Occipital lobe (tissue), 2 donors: ENCODE results near the gene GULP1. TPM values are rescaled to one million over a fixed set of nuclear protein-coding genes. Genes with fewer than 3 reads are reported as not detected.
"Not testable (repeated sequence)": the region's sequence is repeated elsewhere in the genome, so short reads cannot be mapped to it uniquely, and the experiment has no call there.

Experiments used
- DNase-seq: peaks from one replicate; lab custom pipeline; 2025; lab: John Stamatoyannopoulos, UW
- total RNA-seq: library from RNA; depleted of rRNA; stranded (reverse); fragments of >200 nt; gene quantifications from one replicate; pipeline ENCODE4 v1.2.3, GENCODE V29; 2014

GULP1 gene
- total RNA-seq, 1 donor from 2014 or later: 117 TPM

GRCh38 chr2:188526701-188527100 is 235.0 kb downstream of the GULP1 start:
- no peak for DNase-seq

GRCh38 chr2:188527141-188527540 is 235.5 kb downstream of the GULP1 start:
- no peak for DNase-seq

DNA sequence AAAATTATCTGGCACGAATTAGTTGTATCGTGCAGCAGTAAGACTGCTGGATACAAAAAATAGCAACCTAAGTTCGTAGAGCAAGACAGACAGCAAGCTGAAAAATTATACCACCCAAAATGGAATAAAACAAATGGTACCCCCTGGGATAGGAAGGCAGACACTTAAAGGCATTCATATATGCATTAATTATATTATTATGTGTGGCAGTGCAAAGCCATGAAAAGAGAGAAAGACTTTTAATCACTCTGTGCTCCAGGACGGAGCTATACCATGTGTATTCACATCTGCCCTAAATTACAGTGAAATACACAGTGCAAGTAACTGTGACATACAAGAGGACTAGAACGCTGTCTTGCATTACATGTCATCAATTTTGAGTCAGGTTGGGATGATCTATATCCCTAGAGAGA is 235.9 kb downstream of the GULP1 start:
- no peak for DNase-seq

DNA sequence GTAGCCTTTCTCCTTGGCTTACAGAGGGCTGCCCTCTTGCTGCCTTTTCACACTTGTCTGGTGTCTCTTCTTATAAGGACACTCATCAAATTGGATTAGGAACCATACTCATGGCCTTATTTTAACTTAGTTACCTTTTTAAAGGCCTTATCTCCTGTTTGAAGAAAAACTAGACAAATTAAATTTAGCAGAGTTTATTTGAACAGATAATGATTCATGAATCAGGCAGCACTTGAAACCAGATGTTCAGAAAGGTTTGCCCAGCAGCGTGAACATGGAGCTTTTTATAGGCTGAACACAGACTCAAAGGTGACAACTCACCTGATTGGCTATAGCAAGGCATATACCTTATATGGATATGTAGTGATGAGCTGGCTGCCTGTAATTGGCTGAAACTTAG is 238.0 kb downstream of the GULP1 start:
- no peak for DNase-seq

- DNase-seq: no peak
Measured at GRCh38 chr2:188534875-188535274, 243.2 kb downstream of the GULP1 start.

DNA sequence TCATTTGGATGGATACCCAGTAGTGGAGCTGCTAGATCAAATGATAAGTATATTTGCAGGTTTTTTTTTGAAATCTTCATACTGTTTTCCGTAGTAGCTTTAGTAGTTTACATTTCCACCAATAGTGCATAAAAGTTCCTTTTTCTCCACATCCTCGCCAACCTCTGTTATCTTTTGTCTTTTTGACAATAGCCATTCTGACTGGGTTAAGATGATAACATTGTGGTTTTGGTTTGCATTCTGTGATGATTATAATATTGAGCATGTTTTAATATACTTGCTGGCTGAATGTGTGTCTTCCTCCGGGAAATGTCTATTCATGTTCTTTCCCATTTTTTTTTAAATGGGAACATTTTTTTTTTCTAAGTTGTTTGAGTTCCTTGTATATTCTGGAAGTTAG is 260.0 kb downstream of the GULP1 start:
- DNase-seq: no peak

- no peak for DNase-seq
Measured at GRCh38 chr2:188557081-188557480, 265.4 kb downstream of the GULP1 start.

GRCh38 chr2:188559455-188559854 is 267.8 kb downstream of the GULP1 start:
- DNase-seq: not testable (repeated sequence)

DNA sequence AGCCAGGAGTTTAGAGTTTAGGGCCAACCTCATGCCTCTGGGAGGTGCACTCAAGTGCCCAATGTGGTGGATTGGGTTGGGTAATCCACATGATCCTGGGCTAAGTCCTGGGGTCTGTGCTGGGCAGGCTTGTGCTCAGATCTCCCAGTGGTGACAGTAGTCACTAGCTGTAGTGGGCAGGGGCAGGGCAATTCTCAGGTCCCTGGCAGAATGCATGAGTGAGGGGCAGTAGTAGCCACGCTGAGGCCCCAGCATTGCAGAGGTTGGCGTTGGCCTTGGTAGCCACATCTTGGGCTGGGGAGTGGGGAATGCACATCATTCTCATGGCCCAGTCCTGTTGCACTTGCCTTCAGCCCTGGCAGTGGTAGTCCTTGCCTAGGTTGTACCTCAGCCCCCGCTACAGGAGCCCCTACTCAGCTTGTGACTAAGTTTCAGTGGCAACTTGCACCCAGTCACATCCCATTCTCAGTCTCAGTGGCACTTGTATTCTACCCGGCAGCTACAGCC is 269.9 kb downstream of the GULP1 start:
- no peak for DNase-seq

DNA sequence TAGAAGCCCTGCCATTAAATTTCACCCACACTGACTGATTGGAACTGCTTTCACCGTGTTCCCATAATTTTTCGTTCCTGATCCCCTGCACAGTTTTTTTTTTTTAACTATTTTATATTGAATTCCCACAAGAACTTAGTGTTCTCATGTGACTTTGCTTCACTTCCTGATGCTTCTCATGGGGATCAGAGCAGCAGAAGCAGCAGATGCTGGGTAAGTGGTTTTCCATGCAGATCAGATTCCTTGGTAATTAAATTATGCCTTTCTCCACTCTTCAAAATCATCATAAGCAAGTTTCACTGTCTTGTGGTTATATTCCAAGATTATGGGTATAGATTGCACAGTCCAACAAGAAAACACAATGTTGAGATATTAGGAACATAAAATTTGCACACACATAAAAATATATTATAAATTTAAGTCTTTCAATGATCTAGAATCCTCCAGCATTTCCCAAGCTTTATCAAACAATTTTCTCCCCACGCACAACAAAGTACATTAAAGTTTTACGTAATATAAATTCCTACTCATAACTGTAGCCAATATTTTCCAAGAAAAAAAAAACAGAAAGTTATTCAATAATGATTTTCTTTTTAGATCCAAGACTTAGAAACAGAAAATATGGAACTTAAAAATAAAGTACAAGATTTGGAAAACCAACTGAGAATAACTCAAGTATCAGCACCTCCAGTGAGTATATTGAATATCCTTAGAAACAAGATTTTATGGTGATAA is 277.9 kb downstream of the GULP1 start:
- DNase-seq: no peak

- DNase-seq: no peak
Measured at GRCh38 chr2:188570370-188570769, 278.7 kb downstream of the GULP1 start.

DNA sequence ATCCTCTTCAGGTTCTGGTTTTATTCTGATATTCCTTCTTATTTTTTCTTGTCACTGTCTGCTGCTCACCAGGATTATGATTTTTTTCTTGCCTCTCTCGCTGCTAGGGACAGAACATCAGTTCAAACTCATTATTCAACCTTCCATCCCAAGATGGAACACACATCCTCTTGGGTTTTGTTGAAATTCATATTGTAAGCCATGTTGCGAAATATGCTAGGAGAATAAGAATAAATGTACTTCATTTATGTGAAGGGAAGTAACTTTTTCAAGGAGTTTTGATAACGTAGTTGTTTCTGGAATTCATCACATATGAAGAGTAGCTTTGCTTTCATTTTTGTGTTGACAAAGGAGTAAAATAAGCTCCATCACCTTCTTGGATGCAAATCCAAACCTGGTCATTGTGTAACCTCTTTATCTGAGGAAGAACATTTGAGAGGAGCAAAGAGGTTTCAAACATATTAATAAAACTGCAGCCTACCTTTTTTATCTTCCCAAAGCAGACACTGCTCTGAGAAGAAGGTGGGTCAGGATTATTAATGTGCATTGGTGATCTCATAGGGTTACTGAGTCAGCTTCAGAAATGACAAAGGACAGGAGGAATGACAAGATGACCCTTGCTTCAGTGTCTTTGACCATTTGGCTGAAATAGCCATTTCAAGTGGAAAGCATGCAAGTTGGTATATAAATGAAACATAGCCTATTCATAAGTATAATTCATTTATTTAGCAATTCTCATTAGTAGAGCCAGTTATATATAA is 280.0 kb downstream of the GULP1 start:
- DNase-seq: no peak

DNA sequence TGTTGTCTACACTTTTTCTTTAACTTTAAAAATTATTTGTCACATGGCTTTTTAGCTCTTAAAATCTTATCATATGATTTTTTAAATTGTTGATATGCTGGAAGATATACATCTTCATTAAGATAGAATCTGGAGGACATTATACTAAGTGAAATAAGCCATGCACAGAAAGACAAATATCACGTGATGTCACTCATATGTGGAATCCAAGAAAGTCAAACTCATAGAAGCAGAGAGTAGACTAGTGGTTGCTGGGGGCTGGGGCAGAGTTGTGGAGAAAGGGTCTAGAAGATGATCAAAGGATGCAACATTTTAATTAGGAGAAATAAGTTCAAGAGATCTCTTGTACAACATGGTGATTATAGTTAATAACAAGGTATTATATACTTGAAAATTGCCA is 280.9 kb downstream of the GULP1 start:
- DNase-seq: no peak

DNA sequence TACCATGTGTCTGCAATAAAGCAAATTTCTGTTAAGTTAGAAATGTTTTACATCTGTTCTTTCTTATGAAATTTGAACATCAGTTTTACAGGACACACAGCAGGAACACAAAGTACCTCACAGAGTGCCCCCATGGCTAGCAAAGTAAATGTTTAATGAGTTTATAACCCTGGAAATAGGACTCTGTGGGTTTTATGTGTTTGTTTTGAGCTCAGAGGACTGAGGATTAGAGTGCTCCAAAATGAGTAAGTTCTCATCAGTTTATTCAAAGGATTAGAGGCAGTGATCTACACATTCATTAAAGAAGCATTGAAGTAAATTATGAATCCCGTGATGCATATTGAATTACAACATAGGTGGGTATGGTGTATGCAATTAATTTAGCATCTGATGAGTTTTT is 281.8 kb downstream of the GULP1 start:
- no peak for DNase-seq

DNA sequence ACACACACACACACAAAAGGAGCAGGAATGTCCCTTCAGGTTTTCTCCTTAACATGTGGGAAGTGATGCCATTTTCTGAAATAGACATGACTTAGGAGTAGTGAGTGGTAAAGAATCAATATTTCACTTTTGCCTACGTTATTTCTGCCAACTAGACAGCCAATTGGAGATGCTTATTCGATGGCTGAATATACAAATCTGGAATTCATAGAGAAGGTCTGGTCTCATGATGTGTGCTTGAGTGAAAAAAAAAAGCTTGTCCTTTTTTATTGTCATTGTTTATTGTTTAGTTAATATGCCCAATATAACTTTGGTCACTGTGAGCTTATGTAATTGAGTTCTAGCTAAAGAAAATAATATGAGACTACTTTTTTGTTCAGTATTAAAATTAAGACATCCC is 284.3 kb downstream of the GULP1 start:
- no peak for DNase-seq

DNA sequence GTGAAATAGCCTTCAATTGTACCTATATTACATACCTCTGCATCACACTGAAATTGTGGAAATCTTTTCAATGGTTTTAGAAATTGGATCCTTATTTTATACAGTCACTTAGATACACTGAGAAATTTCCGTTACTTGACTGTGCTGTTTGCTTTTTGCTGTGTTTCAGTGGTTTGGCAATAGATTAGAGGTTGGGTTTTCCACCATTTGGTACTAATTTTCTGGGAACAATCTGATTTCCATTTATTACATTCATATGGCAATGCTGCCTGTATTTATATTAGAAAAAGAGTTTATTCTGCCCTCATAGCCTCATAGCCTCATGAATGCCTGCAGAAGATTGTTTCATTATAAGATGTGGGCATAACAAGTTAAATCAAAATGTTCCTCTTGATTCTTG is 285.0 kb downstream of the GULP1 start:
- no peak for DNase-seq

DNA sequence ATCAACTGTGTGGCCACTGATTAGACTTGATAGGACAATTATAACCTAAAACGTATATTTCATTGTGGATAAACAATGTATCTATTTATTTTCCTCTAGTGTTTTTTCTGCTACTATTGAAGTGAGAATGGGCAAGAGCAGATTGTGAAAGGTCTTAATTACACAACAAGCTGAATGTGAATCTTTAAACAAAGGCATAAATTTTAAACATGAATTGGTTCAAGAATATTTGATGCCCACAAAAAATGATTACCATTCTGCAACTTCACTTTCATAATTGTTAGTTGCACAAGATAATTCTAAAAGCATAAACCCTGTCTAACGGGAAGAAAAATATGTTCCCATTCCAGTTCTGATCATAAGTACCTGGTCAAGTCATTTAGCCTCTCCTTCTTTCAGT is 285.6 kb downstream of the GULP1 start:
- DNase-seq: no peak

GRCh38 chr2:188580738-188581137 is 289.1 kb downstream of the GULP1 start:
- DNase-seq: no peak

GRCh38 chr2:188582211-188582610 is 290.5 kb downstream of the GULP1 start:
- no peak for DNase-seq

DNA sequence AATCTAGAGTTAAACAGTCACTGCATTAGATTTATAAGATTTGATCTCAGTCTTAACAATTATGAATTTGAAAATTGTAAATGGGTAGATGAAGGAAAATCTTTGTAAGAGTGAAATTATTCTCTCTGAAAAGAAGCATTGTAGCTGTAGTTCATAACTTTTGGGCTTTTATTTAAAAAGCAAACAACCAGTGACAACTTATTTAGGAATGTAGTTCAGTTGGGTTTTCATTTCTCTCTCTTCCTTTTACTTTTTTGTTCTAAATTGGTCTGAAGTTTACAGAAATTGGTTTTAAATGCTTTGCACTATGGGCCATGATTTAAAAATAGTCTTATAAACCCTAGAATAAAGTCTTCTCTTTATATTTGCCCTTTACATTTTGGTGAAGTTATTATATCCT is 296.6 kb downstream of the GULP1 start:
- DNase-seq: no peak

DNA sequence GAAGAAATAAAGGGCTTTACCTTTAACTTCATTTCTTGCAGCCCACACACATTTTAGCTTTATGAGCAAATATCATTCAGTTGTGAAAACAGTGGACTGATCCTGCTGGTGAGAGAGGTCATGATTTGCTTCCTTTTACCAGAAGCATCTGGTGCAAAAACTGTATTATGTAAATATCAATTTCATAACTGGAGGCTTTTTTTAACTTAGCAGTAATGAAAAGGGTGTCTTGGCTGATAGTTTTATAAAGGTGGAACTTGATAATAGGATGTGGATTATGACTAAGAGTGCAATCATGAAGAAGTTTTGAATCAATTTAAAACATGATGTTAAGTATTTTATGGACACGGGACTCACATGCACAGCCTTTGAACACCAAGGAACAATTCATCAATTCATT is 304.4 kb downstream of the GULP1 start:
- DNase-seq: no peak

- DNase-seq: no peak
Measured at GRCh38 chr2:188598551-188598950, 306.9 kb downstream of the GULP1 start.

DNA sequence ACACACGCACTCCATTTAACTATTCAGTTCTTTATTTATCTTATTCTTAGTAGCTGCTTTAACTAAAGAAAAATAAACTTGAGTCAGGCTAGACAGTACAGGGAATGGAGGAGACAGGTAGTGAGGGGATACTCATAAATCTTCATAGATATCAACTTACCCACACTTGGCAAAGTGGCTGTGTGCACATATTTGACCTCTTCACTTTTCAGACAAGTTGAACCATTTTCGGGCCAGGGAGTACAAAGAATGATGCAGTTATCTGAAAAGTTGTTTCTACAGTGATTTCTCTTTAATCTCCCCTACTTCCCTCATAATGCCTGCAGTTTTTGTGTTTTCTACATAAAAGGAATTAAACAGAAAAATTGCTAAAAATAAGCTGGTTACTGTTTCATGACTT is 307.5 kb downstream of the GULP1 start:
- DNase-seq: no peak
